C4-2B (cell line): Measurements from ENCODE around the gene SMC6.

ENCODE experiments used
- CTCF ChIP-seq: fragments of 450-650 bp; conservative IDR thresholded peaks from 2 replicates; pipeline ENCODE4 v1.5.1; 2017; ENCODE audit warnings: mild to moderate bottlenecking
- ZFX ChIP-seq: fragments of 450-650 bp; IDR thresholded peaks from 2 replicates; pipeline ENCODE4 v1.6.1; 2017

GRCh38 chr2:17758118-17758517, 4.5 kb upstream of the SMC6 start:
- no peak for TF ChIP-seq CTCF
- TF ChIP-seq ZFX = no peak
